ENCODE measurements around the gene SPATA25. TPM values are rescaled to one million over a fixed set of nuclear protein-coding genes. Genes with fewer than 3 reads are reported as not detected.

SPATA25 gene
- total RNA-seq, 1 donor = 1.4 TPM

- H4K20me1 ChIP-seq (ENCODE audit: insufficient read depth, low read length) = no peaks in the 10 kb centered on the region
- no peak for DNase-seq (ENCODE audit: insufficient read length, low spot score, missing footprints)
- H3K79me2 ChIP-seq (ENCODE audit: insufficient read depth, low read length) = peaks cover 13% of the 10 kb centered on the region
- H3K27ac ChIP-seq (ENCODE audit: low read depth, low read length) = no peak overlapping the region
- H3K36me3 ChIP-seq (ENCODE audit: insufficient read depth, low read length) = no peaks in the 10 kb centered on the region
- H3K4me1 ChIP-seq (ENCODE audit: insufficient read depth, low read length) = peaks cover 20% of the 10 kb centered on the region
- H3K4me2 ChIP-seq (ENCODE audit: insufficient read depth, low read length) = no peak overlapping the region
- no peak overlapping the region for H2AFZ ChIP-seq (ENCODE audit: low read length)
- TF ChIP-seq CTCF (IDR thresholded peaks at IDR 0.05; ENCODE audit: extremely low read depth, low read depth, low read length) = no peak
- no peak overlapping the region for H3K4me3 ChIP-seq (ENCODE audit: insufficient read depth, low read length)
- H3K9me3 ChIP-seq (ENCODE audit: low read depth, low read length) = no peaks in the 10 kb centered on the region
- no peaks in the 10 kb centered on the region for H3K27me3 ChIP-seq (ENCODE audit: insufficient read depth, low read length)
Observed at GRCh38 chr20:45861221-45862075, 26.0 kb downstream of the SPATA25 start.

GRCh38 chr20:45860560-45861220, 26.7 kb downstream of the SPATA25 start:
- Histone ChIP-seq H3K79me2 (ENCODE audit: insufficient read depth, low read length) (peaks cover 20% of the 10 kb centered on the region), H3K9me3 (ENCODE audit: low read depth, low read length) (no peaks in the 10 kb centered on the region), H3K27ac (ENCODE audit: low read depth, low read length) (no peak overlapping the region), H3K4me1 (ENCODE audit: insufficient read depth, low read length) (peaks cover 27% of the 10 kb centered on the region), H4K20me1 (ENCODE audit: insufficient read depth, low read length) (peaks cover 2% of the 10 kb centered on the region), H3K27me3 (ENCODE audit: insufficient read depth, low read length) (no peaks in the 10 kb centered on the region), H3K4me2 (ENCODE audit: insufficient read depth, low read length) (no peak overlapping the region), H3K36me3 (ENCODE audit: insufficient read depth, low read length) (no peaks in the 10 kb centered on the region), H2AFZ (ENCODE audit: low read length) (no peak overlapping the region), H3K4me3 (ENCODE audit: insufficient read depth, low read length) (no peak overlapping the region)
- no peak for TF ChIP-seq CTCF (IDR thresholded peaks at IDR 0.05; ENCODE audit: extremely low read depth, low read depth, low read length)
- DNase-seq (ENCODE audit: insufficient read length, low spot score, missing footprints) = no peak

- no peaks in the 10 kb centered on the region for H3K9me3 ChIP-seq (ENCODE audit: low read depth, low read length)
- no peak for TF ChIP-seq CTCF (IDR thresholded peaks at IDR 0.05; ENCODE audit: extremely low read depth, low read depth, low read length)
Observed at GRCh38 chr20:45859916-45860315, 27.5 kb downstream of the SPATA25 start.

GRCh38 chr20:45857882-45858216, 29.6 kb downstream of the SPATA25 start:
- DNase-seq (ENCODE audit: insufficient read length, low spot score, missing footprints) = no peak
- peak overlapping the region; percentile 62 for H3K27ac ChIP-seq (ENCODE audit: low read depth, low read length)
- peak overlapping the region; percentile 99 for H3K4me2 ChIP-seq (ENCODE audit: insufficient read depth, low read length)
- peaks cover 35% of the 10 kb centered on the region for H3K79me2 ChIP-seq (ENCODE audit: insufficient read depth, low read length)
- peaks cover 7% of the 10 kb centered on the region for H4K20me1 ChIP-seq (ENCODE audit: insufficient read depth, low read length)
- peak overlapping the region; percentile 86 for H3K4me3 ChIP-seq (ENCODE audit: insufficient read depth, low read length)
- H3K36me3 ChIP-seq (ENCODE audit: insufficient read depth, low read length) = peaks cover 6% of the 10 kb centered on the region
- H3K4me1 ChIP-seq (ENCODE audit: insufficient read depth, low read length) = peaks cover 27% of the 10 kb centered on the region
- H3K27me3 ChIP-seq (ENCODE audit: insufficient read depth, low read length) = no peaks in the 10 kb centered on the region
- TF ChIP-seq CTCF (IDR thresholded peaks at IDR 0.05; ENCODE audit: extremely low read depth, low read depth, low read length) = no peak
- H3K9me3 ChIP-seq (ENCODE audit: low read depth, low read length) = no peaks in the 10 kb centered on the region
- peak overlapping the region; percentile 95 for H2AFZ ChIP-seq (ENCODE audit: low read length)

More at GRCh38 chr20:45859916-45860315, 27.5 kb downstream of the SPATA25 start:
- no peaks in the 10 kb centered on the region for H3K36me3 ChIP-seq (ENCODE audit: insufficient read depth, low read length)
- H4K20me1 ChIP-seq (ENCODE audit: insufficient read depth, low read length) = peaks cover 4% of the 10 kb centered on the region
- H3K4me3 ChIP-seq (ENCODE audit: insufficient read depth, low read length) = no peak overlapping the region
- DNase-seq (ENCODE audit: insufficient read length, low spot score, missing footprints) = no peak
- H3K4me2 ChIP-seq (ENCODE audit: insufficient read depth, low read length) = no peak overlapping the region
- H2AFZ ChIP-seq (ENCODE audit: low read length) = no peak overlapping the region
- H3K79me2 ChIP-seq (ENCODE audit: insufficient read depth, low read length) = peaks cover 25% of the 10 kb centered on the region
- no peak overlapping the region for H3K27ac ChIP-seq (ENCODE audit: low read depth, low read length)
- no peaks in the 10 kb centered on the region for H3K27me3 ChIP-seq (ENCODE audit: insufficient read depth, low read length)
- peaks cover 27% of the 10 kb centered on the region for H3K4me1 ChIP-seq (ENCODE audit: insufficient read depth, low read length)

Data from osteoblast (primary cell).